Liver (tissue), 9 donors: ENCODE data around the gene HORMAD2. TPM values are rescaled to one million over a fixed set of nuclear protein-coding genes. Genes with fewer than 3 reads are reported as not detected.

ENCODE experiments used
- DNase-seq: peaks from one replicate; pipeline ENCODE4 v3.0.0-alpha.2; 2017; ENCODE audit warnings: low spot score
- H3K27ac ChIP-seq, 2 donors: one replicate each; pipeline ENCODE4 v1.7.0; 2013; ENCODE audit warnings: inconsistent platforms in 2 of 2, low read length in 2 of 2, control low read depth in 1 of 2, low read depth in 1 of 2, mild to moderate bottlenecking in 1 of 2
- H3K27me3 ChIP-seq, 4 donors: one replicate each; pipeline versions ENCODE4 v1.6.1 to v1.7.0; 2013; ENCODE audit warnings: low read length in 3 of 4, inconsistent platforms in 1 of 4, mild to moderate bottlenecking in 1 of 4, moderate library complexity in 1 of 4; ENCODE audit not compliant: control insufficient read depth in 4 of 4, insufficient read depth in 4 of 4
- H3K36me3 ChIP-seq, 4 donors: one replicate each; pipeline versions ENCODE4 v1.6.1 to v1.7.0; 2013; ENCODE audit warnings: low read length in 3 of 4, mild to moderate bottlenecking in 3 of 4, low read depth in 1 of 4, moderate library complexity in 1 of 4; ENCODE audit not compliant: control insufficient read depth in 4 of 4, insufficient read depth in 3 of 4
- H3K4me1 ChIP-seq, 4 donors: one replicate each; pipeline versions ENCODE4 v1.6.1 to v1.7.0; 2013; ENCODE audit warnings: low read length in 3 of 4, mild to moderate bottlenecking in 3 of 4, moderate library complexity in 1 of 4; ENCODE audit not compliant: control insufficient read depth in 4 of 4, insufficient read depth in 4 of 4
- H3K4me3 ChIP-seq, 3 donors: one replicate each; pipeline versions ENCODE4 v1.6.1 to v1.7.0; 2013; ENCODE audit warnings: low read length in 3 of 3, control low read depth in 1 of 3, low read depth in 1 of 3, mild to moderate bottlenecking in 1 of 3
- H3K9ac ChIP-seq, 2 donors: one replicate each; pipeline ENCODE4 v1.7.0; 2013; ENCODE audit warnings: low read length in 2 of 2, mild to moderate bottlenecking in 2 of 2, moderate library complexity in 2 of 2, control low read depth in 1 of 2, low read depth in 1 of 2
- H3K9me3 ChIP-seq, 4 donors: one replicate each; pipeline versions ENCODE4 v1.6.1 to v1.7.0; 2013; ENCODE audit warnings: low read length in 3 of 4; ENCODE audit not compliant: control insufficient read depth in 4 of 4
- EGR1 ChIP-seq, 2 donors: IDR thresholded peaks; 2 replicates each; pipeline ENCODE4 v1.6.1; 2016 to 2018; ENCODE audit warnings: antibody characterized with exemption in 2 of 2, low read depth in 2 of 2
- FOXA1 ChIP-seq: IDR thresholded peaks from 2 replicates; pipeline ENCODE4 v1.6.1; 2016; ENCODE audit warnings: antibody characterized with exemption
- FOXA2 ChIP-seq: IDR thresholded peaks from 2 replicates; pipeline ENCODE4 v1.6.1; 2016; ENCODE audit warnings: antibody characterized with exemption
- GABPA ChIP-seq, 2 donors: IDR thresholded peaks in 1 of 2; conservative IDR thresholded peaks in 1 of 2; 2 replicates each; pipeline ENCODE4 v1.6.1; 2016; ENCODE audit warnings: antibody characterized with exemption in 2 of 2, mild to moderate bottlenecking in 1 of 2, moderate library complexity in 1 of 2
- HNF4A ChIP-seq, 2 donors: conservative IDR thresholded peaks; 2 replicates each; pipeline ENCODE4 v1.6.1; 2016; ENCODE audit warnings: antibody characterized with exemption in 2 of 2, mild to moderate bottlenecking in 2 of 2
- HNF4G ChIP-seq: IDR thresholded peaks from 2 replicates; pipeline ENCODE4 v1.6.1; 2016; ENCODE audit warnings: antibody characterized with exemption
- JUND ChIP-seq, 2 donors: IDR thresholded peaks; 2 replicates each; pipeline ENCODE4 v1.6.1; 2016; ENCODE audit warnings: antibody characterized with exemption in 2 of 2
- NR2F2 ChIP-seq: IDR thresholded peaks from 2 replicates; pipeline ENCODE4 v1.6.1; 2016; ENCODE audit warnings: antibody characterized with exemption
- RAD21 ChIP-seq, 2 donors: IDR thresholded peaks; 2 replicates each; pipeline ENCODE4 v1.6.1; 2016; ENCODE audit warnings: antibody characterized with exemption in 2 of 2, mild to moderate bottlenecking in 2 of 2
- RXRA ChIP-seq, 2 donors: IDR thresholded peaks; 2 replicates each; pipeline ENCODE4 v1.6.1; 2017 to 2018; ENCODE audit warnings: antibody characterized with exemption in 2 of 2, mild to moderate bottlenecking in 1 of 2
- SP1 ChIP-seq: IDR thresholded peaks from 2 replicates; pipeline ENCODE4 v1.6.1; 2018; ENCODE audit warnings: antibody characterized with exemption, mild to moderate bottlenecking
- TAF1 ChIP-seq: conservative IDR thresholded peaks from 2 replicates; pipeline ENCODE4 v1.6.1; 2016; ENCODE audit warnings: antibody characterized with exemption, mild to moderate bottlenecking
- YY1 ChIP-seq: IDR thresholded peaks from 2 replicates; pipeline ENCODE4 v1.6.1; 2016; ENCODE audit warnings: antibody characterized with exemption, mild to moderate bottlenecking
- WGBS: extraction: QIAGEN DNeasy Blood & Tissue Kit; methylation state at CpG from one replicate; pipeline ENCODE4 v1.1.7; 2013; 5-methylcytosine and 5-hydroxymethylcytosine counted together
- polyA plus RNA-seq, 2 donors: library from polyadenylated mRNA; stranded (reverse) in 1 of 2; unstranded in 1 of 2; fragments of 200-250 nt in 1 of 2; fragments of >200 nt in 1 of 2; fragmentation: Nextera tagmentation in 1 of 2; extraction: Ambion mirVana in 1 of 2; gene quantifications; one replicate each; pipeline versions ENCODE4 v1.2.1 to v1.2.3, GENCODE V29; 2013 to 2015
- total RNA-seq, 2 donors: library from RNA; depleted of rRNA; stranded (reverse); fragments of >200 nt; gene quantifications; one replicate each; pipeline ENCODE4 v1.2.3, GENCODE V29; 2014
- TF ChIP-seq, protein P1 (sequence below): IDR thresholded peaks from 2 replicates; pipeline ENCODE4 v1.6.1; 2016; ENCODE audit warnings: antibody characterized with exemption
- TF ChIP-seq, protein P2 (sequence below): fragments of 150-350 bp; IDR thresholded peaks from 2 replicates; pipeline ENCODE4 v1.5.1; 2017; ENCODE audit warnings: improper control_type of control experiment, low read depth, low read length; ENCODE audit not compliant: missing input control
- TF ChIP-seq, protein P3 (sequence below): IDR thresholded peaks from 2 replicates; pipeline ENCODE4 v1.6.1; 2016; ENCODE audit warnings: antibody characterized with exemption, mild to moderate bottlenecking
- TF ChIP-seq, protein P4 (sequence below): IDR thresholded peaks from 2 replicates; pipeline ENCODE4 v1.6.1; 2016; ENCODE audit warnings: antibody characterized with exemption
- TF ChIP-seq, protein P5 (sequence below): IDR thresholded peaks from 2 replicates; pipeline ENCODE4 v1.6.1; 2016; ENCODE audit warnings: antibody characterized with exemption
- donor health status: healthy.
- donor health status: healthy.
- donor health status: healthy.
- donor health status: healthy.
- donor health status: healthy.

HORMAD2 gene
- total and polyA plus RNA-seq, 4 donors: 0.44 to 2.8 (median 0.47) TPM; not detected in 1

DNA sequence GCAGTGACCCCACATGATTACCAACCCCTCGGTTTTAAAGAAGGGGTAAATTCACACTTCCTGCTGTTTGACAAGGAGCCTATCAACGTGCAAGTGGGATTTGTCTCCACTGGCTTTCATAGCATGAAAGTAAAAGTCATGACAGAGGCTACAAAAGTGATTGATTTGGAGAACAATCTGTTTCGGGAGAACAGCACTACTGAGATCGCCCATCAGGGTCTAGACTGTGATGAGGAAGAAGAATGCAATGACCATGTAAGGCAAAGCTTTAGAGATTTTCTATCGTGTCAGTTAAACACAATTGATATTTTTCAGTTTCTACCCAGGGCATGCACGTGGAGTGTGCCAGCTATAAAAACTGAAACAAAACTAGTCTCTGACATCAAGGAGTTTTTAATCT, 41.7 kb downstream of the HORMAD2 start:
- 57% methylated on average over 6 of the region's 6 CpGs for WGBS
- H3K9ac ChIP-seq: no peak overlapping the region
- H3K4me1 ChIP-seq: no peaks in the 10 kb centered on the region
- H3K36me3 ChIP-seq: no peaks in the 10 kb centered on the region
- no peaks in the 10 kb centered on the region for H3K9me3 ChIP-seq
- DNase-seq: no peak
- H3K27ac ChIP-seq: no peak overlapping the region
- TF ChIP-seq SP1: no peak
- TF ChIP-seq RXRA (IDR thresholded peaks at IDR 0.05): no peak
- TF ChIP-seq, protein P1, sequence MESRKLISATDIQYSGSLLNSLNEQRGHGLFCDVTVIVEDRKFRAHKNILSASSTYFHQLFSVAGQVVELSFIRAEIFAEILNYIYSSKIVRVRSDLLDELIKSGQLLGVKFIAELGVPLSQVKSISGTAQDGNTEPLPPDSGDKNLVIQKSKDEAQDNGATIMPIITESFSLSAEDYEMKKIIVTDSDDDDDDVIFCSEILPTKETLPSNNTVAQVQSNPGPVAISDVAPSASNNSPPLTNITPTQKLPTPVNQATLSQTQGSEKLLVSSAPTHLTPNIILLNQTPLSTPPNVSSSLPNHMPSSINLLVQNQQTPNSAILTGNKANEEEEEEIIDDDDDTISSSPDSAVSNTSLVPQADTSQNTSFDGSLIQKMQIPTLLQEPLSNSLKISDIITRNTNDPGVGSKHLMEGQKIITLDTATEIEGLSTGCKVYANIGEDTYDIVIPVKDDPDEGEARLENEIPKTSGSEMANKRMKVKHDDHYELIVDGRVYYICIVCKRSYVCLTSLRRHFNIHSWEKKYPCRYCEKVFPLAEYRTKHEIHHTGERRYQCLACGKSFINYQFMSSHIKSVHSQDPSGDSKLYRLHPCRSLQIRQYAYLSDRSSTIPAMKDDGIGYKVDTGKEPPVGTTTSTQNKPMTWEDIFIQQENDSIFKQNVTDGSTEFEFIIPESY: no peak
- no peak for TF ChIP-seq JUND (IDR thresholded peaks at IDR 0.05)
- TF ChIP-seq YY1: no peak
- no peak for TF ChIP-seq FOXA1
- TF ChIP-seq HNF4G: no peak
- no peak for TF ChIP-seq GABPA (IDR thresholded peaks at IDR 0.05 in 1 of 2, conservative IDR thresholded peaks at IDR 0.05 in 1 of 2)
- no peak for TF ChIP-seq TAF1
- TF ChIP-seq, protein P2, sequence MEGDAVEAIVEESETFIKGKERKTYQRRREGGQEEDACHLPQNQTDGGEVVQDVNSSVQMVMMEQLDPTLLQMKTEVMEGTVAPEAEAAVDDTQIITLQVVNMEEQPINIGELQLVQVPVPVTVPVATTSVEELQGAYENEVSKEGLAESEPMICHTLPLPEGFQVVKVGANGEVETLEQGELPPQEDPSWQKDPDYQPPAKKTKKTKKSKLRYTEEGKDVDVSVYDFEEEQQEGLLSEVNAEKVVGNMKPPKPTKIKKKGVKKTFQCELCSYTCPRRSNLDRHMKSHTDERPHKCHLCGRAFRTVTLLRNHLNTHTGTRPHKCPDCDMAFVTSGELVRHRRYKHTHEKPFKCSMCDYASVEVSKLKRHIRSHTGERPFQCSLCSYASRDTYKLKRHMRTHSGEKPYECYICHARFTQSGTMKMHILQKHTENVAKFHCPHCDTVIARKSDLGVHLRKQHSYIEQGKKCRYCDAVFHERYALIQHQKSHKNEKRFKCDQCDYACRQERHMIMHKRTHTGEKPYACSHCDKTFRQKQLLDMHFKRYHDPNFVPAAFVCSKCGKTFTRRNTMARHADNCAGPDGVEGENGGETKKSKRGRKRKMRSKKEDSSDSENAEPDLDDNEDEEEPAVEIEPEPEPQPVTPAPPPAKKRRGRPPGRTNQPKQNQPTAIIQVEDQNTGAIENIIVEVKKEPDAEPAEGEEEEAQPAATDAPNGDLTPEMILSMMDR: no peak
- no peak for TF ChIP-seq HNF4A (conservative IDR thresholded peaks at IDR 0.05)
- TF ChIP-seq, protein P3, sequence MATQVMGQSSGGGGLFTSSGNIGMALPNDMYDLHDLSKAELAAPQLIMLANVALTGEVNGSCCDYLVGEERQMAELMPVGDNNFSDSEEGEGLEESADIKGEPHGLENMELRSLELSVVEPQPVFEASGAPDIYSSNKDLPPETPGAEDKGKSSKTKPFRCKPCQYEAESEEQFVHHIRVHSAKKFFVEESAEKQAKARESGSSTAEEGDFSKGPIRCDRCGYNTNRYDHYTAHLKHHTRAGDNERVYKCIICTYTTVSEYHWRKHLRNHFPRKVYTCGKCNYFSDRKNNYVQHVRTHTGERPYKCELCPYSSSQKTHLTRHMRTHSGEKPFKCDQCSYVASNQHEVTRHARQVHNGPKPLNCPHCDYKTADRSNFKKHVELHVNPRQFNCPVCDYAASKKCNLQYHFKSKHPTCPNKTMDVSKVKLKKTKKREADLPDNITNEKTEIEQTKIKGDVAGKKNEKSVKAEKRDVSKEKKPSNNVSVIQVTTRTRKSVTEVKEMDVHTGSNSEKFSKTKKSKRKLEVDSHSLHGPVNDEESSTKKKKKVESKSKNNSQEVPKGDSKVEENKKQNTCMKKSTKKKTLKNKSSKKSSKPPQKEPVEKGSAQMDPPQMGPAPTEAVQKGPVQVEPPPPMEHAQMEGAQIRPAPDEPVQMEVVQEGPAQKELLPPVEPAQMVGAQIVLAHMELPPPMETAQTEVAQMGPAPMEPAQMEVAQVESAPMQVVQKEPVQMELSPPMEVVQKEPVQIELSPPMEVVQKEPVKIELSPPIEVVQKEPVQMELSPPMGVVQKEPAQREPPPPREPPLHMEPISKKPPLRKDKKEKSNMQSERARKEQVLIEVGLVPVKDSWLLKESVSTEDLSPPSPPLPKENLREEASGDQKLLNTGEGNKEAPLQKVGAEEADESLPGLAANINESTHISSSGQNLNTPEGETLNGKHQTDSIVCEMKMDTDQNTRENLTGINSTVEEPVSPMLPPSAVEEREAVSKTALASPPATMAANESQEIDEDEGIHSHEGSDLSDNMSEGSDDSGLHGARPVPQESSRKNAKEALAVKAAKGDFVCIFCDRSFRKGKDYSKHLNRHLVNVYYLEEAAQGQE: no peak
- no peak for TF ChIP-seq NR2F2
- no peaks in the 10 kb centered on the region for H3K27me3 ChIP-seq
- H3K4me3 ChIP-seq: no peak overlapping the region

DNA sequence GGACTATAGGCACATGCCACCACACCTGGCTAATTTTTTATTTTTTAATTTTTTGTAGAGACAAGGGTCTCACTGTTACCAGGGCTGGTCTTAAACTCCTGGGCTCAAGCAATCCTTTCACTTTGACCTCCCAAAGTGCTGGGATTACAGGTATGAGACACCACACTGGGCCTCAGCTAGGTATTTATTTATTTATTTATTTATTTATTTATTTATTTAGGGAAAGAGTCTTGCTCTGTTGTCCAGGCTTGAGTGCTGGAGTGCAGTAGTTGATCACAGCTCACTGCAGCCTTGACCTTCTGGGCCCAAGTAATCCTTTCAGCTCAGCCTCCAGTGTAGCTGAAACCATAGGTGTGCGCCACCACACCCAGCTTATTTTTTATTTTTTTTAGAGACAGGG, 43.2 kb downstream of the HORMAD2 start:
- H3K27ac ChIP-seq: no peak overlapping the region
- 98% methylated on average over 1 of the region's 1 CpG for WGBS
- H3K9me3 ChIP-seq: no peaks in the 10 kb centered on the region
- no peaks in the 10 kb centered on the region for H3K36me3 ChIP-seq
- TF ChIP-seq FOXA2 (no peak), FOXA1 (no peak), HNF4A (conservative IDR thresholded peaks at IDR 0.05) (no peak), RAD21 (IDR thresholded peaks at IDR 0.05) (no peak), TAF1 (no peak), YY1 (no peak), HNF4G (no peak), RXRA (IDR thresholded peaks at IDR 0.05) (no peak), EGR1 (IDR thresholded peaks at IDR 0.05; ENCODE audit: low read depth in 2 of 2) (no peak)
- TF ChIP-seq, protein P1: no peak
- TF ChIP-seq, protein P4, sequence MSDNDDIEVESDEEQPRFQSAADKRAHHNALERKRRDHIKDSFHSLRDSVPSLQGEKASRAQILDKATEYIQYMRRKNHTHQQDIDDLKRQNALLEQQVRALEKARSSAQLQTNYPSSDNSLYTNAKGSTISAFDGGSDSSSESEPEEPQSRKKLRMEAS: no peak
- TF ChIP-seq, protein P5, sequence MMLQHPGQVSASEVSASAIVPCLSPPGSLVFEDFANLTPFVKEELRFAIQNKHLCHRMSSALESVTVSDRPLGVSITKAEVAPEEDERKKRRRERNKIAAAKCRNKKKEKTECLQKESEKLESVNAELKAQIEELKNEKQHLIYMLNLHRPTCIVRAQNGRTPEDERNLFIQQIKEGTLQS: no peak
- H3K4me1 ChIP-seq: no peaks in the 10 kb centered on the region
- H3K4me3 ChIP-seq: no peak overlapping the region
- H3K27me3 ChIP-seq: no peaks in the 10 kb centered on the region
- no peak for DNase-seq
- H3K9ac ChIP-seq: no peak overlapping the region
